GM23338 (cell line): ENCODE results near the gene CITED1. TPM values are rescaled to one million over a fixed set of nuclear protein-coding genes. Genes with fewer than 3 reads are reported as not detected.

ENCODE experiments used
- ATAC-seq: fragments of 200-7000 bp; cut with Tn5 transposase; 3 replicates; pipeline ENCODE4 v1.9.1; 2020
- DNase-seq: peaks from one replicate; pipeline ENCODE4 v3.0.0-alpha.2; 2015; ENCODE audit warnings: low spot score
- H2AFZ ChIP-seq: fragments of 200-600 bp; sonication (generic); 2 replicates; pipeline ENCODE4 v1.8.0; 2016; ENCODE audit warnings: antibody characterized with exemption, mild to moderate bottlenecking, moderate library complexity
- H3F3A ChIP-seq: fragments of 200-600 bp; sonication (generic); replicated peaks from 2 replicates; pipeline ENCODE4 v1.8.0; 2017; ENCODE audit warnings: antibody characterized with exemption, mixed run types, low read depth
- H3K27ac ChIP-seq: fragments of 200-600 bp; sonication (generic); 2 replicates; pipeline ENCODE4 v1.6.1; 2016; ENCODE audit warnings: low read depth
- H3K27me3 ChIP-seq: fragments of 200-600 bp; sonication (generic); 2 replicates; pipeline ENCODE4 v1.8.0; 2016; ENCODE audit warnings: mild to moderate bottlenecking, mixed run types, moderate library complexity; ENCODE audit not compliant: insufficient read depth
- H3K36me3 ChIP-seq: fragments of 200-600 bp; sonication (generic); 2 replicates; pipeline ENCODE4 v1.8.0; 2016; ENCODE audit warnings: mild to moderate bottlenecking; ENCODE audit not compliant: insufficient read depth
- H3K4me1 ChIP-seq: fragments of 200-600 bp; sonication (generic); 2 replicates; pipeline ENCODE4 v1.8.0; 2016; ENCODE audit warnings: mild to moderate bottlenecking, moderate library complexity; ENCODE audit not compliant: insufficient read depth
- H3K4me2 ChIP-seq: fragments of 200-600 bp; sonication (generic); 2 replicates; pipeline ENCODE4 v1.7.1; 2017; ENCODE audit warnings: mixed run types
- H3K4me3 ChIP-seq: fragments of 200-600 bp; sonication (generic); 2 replicates; pipeline ENCODE4 v1.6.1; 2016; ENCODE audit warnings: mixed run types
- H3K79me2 ChIP-seq: fragments of 200-600 bp; sonication (generic); replicated peaks from 2 replicates; pipeline ENCODE4 v1.8.0; 2017; ENCODE audit warnings: mild to moderate bottlenecking; ENCODE audit not compliant: insufficient read depth
- H3K9me2 ChIP-seq: fragments of 200-600 bp; sonication (generic); 2 replicates; pipeline ENCODE4 v1.8.0; 2017; ENCODE audit not compliant: insufficient read depth
- H4K20me1 ChIP-seq: fragments of 200-600 bp; sonication (generic); replicated peaks from 2 replicates; pipeline ENCODE4 v1.8.0; 2017; ENCODE audit warnings: mild to moderate bottlenecking; ENCODE audit not compliant: insufficient read depth
- H3K27ac Mint-ChIP-seq: 2 replicates; pipeline ENCODE4 v1.8.0; 2020; ENCODE audit warnings: inconsistent platforms, mild to moderate bottlenecking, moderate library complexity, mixed read lengths
- H3K27me3 Mint-ChIP-seq: 3 replicates; pipeline ENCODE4 v1.8.0; 2022; ENCODE audit warnings: low read depth, mild to moderate bottlenecking, moderate library complexity, mixed read lengths, inconsistent platforms; ENCODE audit not compliant: insufficient read depth, poor library complexity
- H3K36me3 Mint-ChIP-seq: 3 replicates; pipeline ENCODE4 v1.8.0; 2021; ENCODE audit warnings: low read depth, mild to moderate bottlenecking, inconsistent platforms, moderate library complexity, mixed read lengths
- H3K4me1 Mint-ChIP-seq: 3 replicates; pipeline ENCODE4 v1.8.0; 2020; ENCODE audit warnings: mild to moderate bottlenecking, inconsistent platforms, mixed read lengths
- H3K4me3 Mint-ChIP-seq: 3 replicates; pipeline ENCODE4 v1.8.0; 2021; ENCODE audit warnings: moderate library complexity, mild to moderate bottlenecking, inconsistent platforms, mixed read lengths
- H3K9me3 Mint-ChIP-seq: 3 replicates; pipeline ENCODE4 v1.8.0; 2020; ENCODE audit warnings: moderate library complexity, mild to moderate bottlenecking, inconsistent platforms, mixed read lengths
- CREB1 ChIP-seq: fragments of 250-450 bp; sonication (Bioruptor Pico); IDR thresholded peaks from 2 replicates; pipeline ENCODE4 v1.5.0; 2020; ENCODE audit warnings: low read depth, mild to moderate bottlenecking, moderate library complexity
- ETS1 ChIP-seq: IDR thresholded peaks from 2 replicates; pipeline ENCODE4 v1.6.1; 2016; ENCODE audit warnings: antibody characterized with exemption
- JUNB ChIP-seq: IDR thresholded peaks from one replicate; pipeline ENCODE4 v1.6.1; 2016; ENCODE audit warnings: antibody characterized with exemption; ENCODE audit not compliant: unreplicated experiment
- NANOG ChIP-seq: IDR thresholded peaks from 2 replicates; pipeline ENCODE4 v1.6.1; 2016; ENCODE audit warnings: antibody characterized with exemption, borderline replicate concordance
- STAT1 ChIP-seq: IDR thresholded peaks from one replicate; pipeline ENCODE4 v1.6.1; 2016; ENCODE audit warnings: antibody characterized with exemption; ENCODE audit not compliant: unreplicated experiment
- ZNF114 ChIP-seq: fragments of 250-450 bp; sonication (Bioruptor Pico); IDR thresholded peaks from 2 replicates; pipeline ENCODE4 v1.5.0; 2020; ENCODE audit warnings: mild to moderate bottlenecking, moderate library complexity
- ZNF331 ChIP-seq: fragments of 250-450 bp; sonication (Bioruptor Pico); IDR thresholded peaks from 2 replicates; pipeline ENCODE4 v1.5.0; 2020; ENCODE audit warnings: low read depth, mild to moderate bottlenecking, moderate library complexity
- ZNF462 ChIP-seq: fragments of 250-450 bp; sonication (Bioruptor Pico); IDR thresholded peaks from 2 replicates; pipeline ENCODE4 v1.5.0; 2020; ENCODE audit warnings: mild to moderate bottlenecking, moderate library complexity
- polyA plus RNA-seq: library from polyadenylated mRNA; unstranded; fragments of >200 nt; fragmentation: Nextera tagmentation; extraction: Ambion mirVana; gene quantifications from 2 replicates; pipeline ENCODE4 v1.2.1, GENCODE V29; 2016
- total RNA-seq: library from RNA; depleted of rRNA; stranded (reverse); fragments of >200 nt; shearing (Covaris generic); gene quantifications from 2 replicates; pipeline ENCODE4 v1.2.3, GENCODE V29; 2014

The CITED1 gene
- total and polyA plus RNA-seq, 2 experiments from 2014 or later = 0.45 to 1.1 TPM

GRCh38 chrX:72340041-72340440 lies 34.3 kb upstream of the CITED1 start:
- Mint-ChIP-seq H3K4me1 (peaks cover 4% of the 10 kb centered on the region; the same call in 1 of the 3 replicates), H3K9me3 (no peaks in the 10 kb centered on the region)

More at GRCh38 chrX:72340041-72340440, 34.3 kb upstream of the CITED1 start:
- H3F3A ChIP-seq = no peaks in the 10 kb centered on the region
- no peak overlapping the region for H3K4me3 ChIP-seq
- H4K20me1 ChIP-seq = no peaks in the 10 kb centered on the region
- TF ChIP-seq NANOG (no peak), ZNF114 (CRISPR knock-in tag) (no peak), ETS1 (no peak), STAT1 (no peak), CREB1 (CRISPR knock-in tag) (no peak), ZNF462 (CRISPR knock-in tag) (no peak), JUNB (no peak), ZNF331 (no peak)
- H2AFZ ChIP-seq = no peak overlapping the region
- ATAC-seq (no peak), DNase-seq (no peak)
- H3K4me2 ChIP-seq = no peak overlapping the region
- no peaks in the 10 kb centered on the region for H3K36me3 ChIP-seq
- no peaks in the 10 kb centered on the region for H3K27me3 ChIP-seq
- H3K36me3 Mint-ChIP-seq = no peaks in the 10 kb centered on the region
- peaks cover 2% of the 10 kb centered on the region for H3K27me3 Mint-ChIP-seq
- no peak overlapping the region for H3K27ac ChIP-seq
- H3K27ac Mint-ChIP-seq = no peak overlapping the region
- no peaks in the 10 kb centered on the region for H3K4me1 ChIP-seq
- H3K79me2 ChIP-seq = no peaks in the 10 kb centered on the region
- H3K4me3 Mint-ChIP-seq = no peak overlapping the region
- H3K9me2 ChIP-seq = no peaks in the 10 kb centered on the region
